Measurements from ENCODE around the gene FMNL1.
"Not testable (repeated sequence)": the region's sequence is repeated elsewhere in the genome, so short reads cannot be mapped to it uniquely, and the experiment has no call there.

Gene FMNL1

DNA sequence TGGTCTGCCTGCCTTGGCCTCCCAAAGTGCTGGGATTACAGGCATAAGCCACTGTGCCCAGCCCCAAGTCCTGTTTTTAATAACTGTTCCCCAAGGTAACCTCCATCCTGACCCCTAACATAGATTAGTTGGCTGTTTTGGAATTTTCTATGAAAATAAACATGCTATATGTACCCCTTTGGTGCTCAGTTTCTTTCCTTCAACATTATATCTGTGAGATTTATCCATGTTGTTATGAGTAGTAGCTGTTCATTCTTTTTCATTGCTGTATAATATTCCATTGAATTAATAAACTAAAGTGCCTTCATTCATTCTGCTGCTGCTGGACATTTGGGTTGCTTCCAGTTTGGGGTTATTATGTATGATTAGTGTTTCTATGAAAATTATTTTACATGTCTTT, 26.3 kb upstream of the FMNL1 start:
- Histone ChIP-seq H3K4me3 (ENCODE audit: low read depth, low read length) (no peak overlapping the region), H3K9me3 (ENCODE audit: severe bottlenecking) (peaks cover 4% of the 10 kb centered on the region), H3K27ac (no peak overlapping the region), H3K36me3 (no peaks in the 10 kb centered on the region), H3K27me3 (ENCODE audit: insufficient read depth, low read depth, severe bottlenecking) (no peaks in the 10 kb centered on the region)
- no peak for DNase-seq
- TF ChIP-seq CTCF (IDR thresholded peaks at IDR 0.05; ENCODE audit: low read depth, low read length) = no peak

GRCh38 chr17:45197108-45197507, 24.6 kb upstream of the FMNL1 start:
- no peaks in the 10 kb centered on the region for H3K27me3 ChIP-seq (ENCODE audit: insufficient read depth, low read depth, severe bottlenecking)
- H3K27ac ChIP-seq = peak overlapping the region; percentile 24
- H3K36me3 ChIP-seq = no peaks in the 10 kb centered on the region
- TF ChIP-seq CTCF (IDR thresholded peaks at IDR 0.05; ENCODE audit: low read depth, low read length) = no peak
- H3K9me3 ChIP-seq (ENCODE audit: severe bottlenecking) = peaks cover 4% of the 10 kb centered on the region
- no peak overlapping the region for H3K4me3 ChIP-seq (ENCODE audit: low read depth, low read length)
- DNase-seq = no peak

- DNase-seq = peak; percentile 97
- H3K36me3 ChIP-seq = no peaks in the 10 kb centered on the region
- peak; percentile 100 for TF ChIP-seq CTCF (IDR thresholded peaks at IDR 0.05; ENCODE audit: low read depth, low read length)
- no peaks in the 10 kb centered on the region for H3K27me3 ChIP-seq (ENCODE audit: insufficient read depth, low read depth, severe bottlenecking)
- peaks cover 4% of the 10 kb centered on the region for H3K9me3 ChIP-seq (ENCODE audit: severe bottlenecking)
- H3K27ac ChIP-seq = peak overlapping the region; percentile 24
- H3K4me3 ChIP-seq (ENCODE audit: low read depth, low read length) = no peak overlapping the region
Measured at GRCh38 chr17:45197555-45198334, 23.9 kb upstream of the FMNL1 start.

GRCh38 chr17:45200701-45201100, 21.0 kb upstream of the FMNL1 start:
- Histone ChIP-seq H3K9me3 (ENCODE audit: severe bottlenecking) (peaks cover 3% of the 10 kb centered on the region), H3K27ac (no peak overlapping the region), H3K27me3 (ENCODE audit: insufficient read depth, low read depth, severe bottlenecking) (no peaks in the 10 kb centered on the region), H3K4me3 (ENCODE audit: low read depth, low read length) (no peak overlapping the region), H3K36me3 (no peaks in the 10 kb centered on the region)
- TF ChIP-seq CTCF (IDR thresholded peaks at IDR 0.05; ENCODE audit: low read depth, low read length) = no peak
- DNase-seq = no peak

GRCh38 chr17:45201457-45201856, 20.2 kb upstream of the FMNL1 start:
- DNase-seq = no peak
- Histone ChIP-seq H3K36me3 (no peaks in the 10 kb centered on the region), H3K27ac (no peak overlapping the region), H3K4me3 (ENCODE audit: low read depth, low read length) (no peak overlapping the region), H3K27me3 (ENCODE audit: insufficient read depth, low read depth, severe bottlenecking) (no peaks in the 10 kb centered on the region), H3K9me3 (ENCODE audit: severe bottlenecking) (peaks cover 3% of the 10 kb centered on the region)
- no peak for TF ChIP-seq CTCF (IDR thresholded peaks at IDR 0.05; ENCODE audit: low read depth, low read length)

- not testable (repeated sequence) for DNase-seq; H3K4me3 ChIP-seq (ENCODE audit: low read depth, low read length); H3K36me3 ChIP-seq; H3K27me3 ChIP-seq (ENCODE audit: insufficient read depth, low read depth, severe bottlenecking); H3K27ac ChIP-seq; H3K9me3 ChIP-seq (ENCODE audit: severe bottlenecking)
Measured at GRCh38 chr17:45201880-45202279, 19.8 kb upstream of the FMNL1 start.
